ENCODE data around the gene NPR2.

DNA sequence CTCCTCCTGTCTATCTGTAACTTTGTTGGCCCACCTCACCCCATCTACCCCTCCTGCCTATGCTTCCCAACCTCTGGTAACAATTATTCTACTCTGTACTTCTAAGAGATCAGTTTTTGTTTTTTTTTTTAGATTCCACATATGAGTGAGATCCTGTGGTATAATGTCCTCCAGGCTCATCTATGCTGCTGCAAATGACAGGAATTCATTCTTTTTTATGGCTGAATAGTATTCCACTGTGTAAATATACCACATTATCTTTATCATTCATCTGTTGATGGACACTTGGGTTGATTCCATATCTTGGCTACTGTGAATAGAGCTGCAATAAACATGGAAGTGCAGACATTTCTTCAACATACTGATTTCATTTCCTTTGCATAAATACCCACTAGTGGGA is 8.0 kb upstream of the NPR2 start:
- TF ChIP-seq CTCF (IDR thresholded peaks at IDR 0.05) (no peak), EP300 (IDR thresholded peaks at IDR 0.05) (no peak)
